ENCODE data around the gene SH3BP5L.

GRCh38 chr1:248802454-248802853 lies 23.3 kb downstream of the SH3BP5L start:
- TF ChIP-seq CTCF (IDR thresholded peaks at IDR 0.05; ENCODE audit: borderline replicate concordance, extremely low read depth, low read length, poor library complexity, severe bottlenecking) (no peak), EZH2 (IDR thresholded peaks at IDR 0.05; ENCODE audit: borderline replicate concordance, low read depth, low read length, severe bottlenecking) (no peak)

Measured in DND-41 (cell line).